Stimulated activated CD4-positive, alpha-beta T cell treated with anti-CD3 and anti-CD28 coated beads, Interleukin-4, amount 100 ng/mL, for 1 hour (primary cell): ENCODE data around the gene TPD52L1.

ENCODE experiments used
- DNase-seq: peaks from one replicate; pipeline ENCODE4 v3.0.0-alpha.2; 2020

TPD52L1 gene

GRCh38 chr6:125250511-125250910, 96.9 kb downstream of the TPD52L1 start:
- no peak for DNase-seq

- no peak for DNase-seq
These were observed 98.1 kb downstream of the TPD52L1 start for GRCh38 chr6:125251516-125252220.

- DNase-seq, result no peak
These were observed 99.3 kb downstream of the TPD52L1 start for GRCh38 chr6:125252891-125253290.

- DNase-seq, result no peak
These were observed 100.3 kb downstream of the TPD52L1 start for GRCh38 chr6:125253881-125254280.

- DNase-seq, result no peak
These were observed 100.7 kb downstream of the TPD52L1 start for GRCh38 chr6:125254321-125254720.

GRCh38 chr6:125255201-125255600, 101.6 kb downstream of the TPD52L1 start:
- no peak for DNase-seq

GRCh38 chr6:125257351-125257750, 103.8 kb downstream of the TPD52L1 start:
- no peak for DNase-seq

- DNase-seq, result no peak
These were observed 105.2 kb downstream of the TPD52L1 start for GRCh38 chr6:125258651-125259353.

- no peak for DNase-seq
These were observed 105.8 kb downstream of the TPD52L1 start for GRCh38 chr6:125259354-125259736.

GRCh38 chr6:125262016-125263013, 108.7 kb downstream of the TPD52L1 start:
- no peak for DNase-seq

- no peak for DNase-seq
These were observed 110.9 kb downstream of the TPD52L1 start for GRCh38 chr6:125264476-125264875.

- no peak for DNase-seq
These were observed 114.4 kb downstream of the TPD52L1 start for GRCh38 chr6:125267806-125268523.

GRCh38 chr6:125268765-125269164, 115.2 kb downstream of the TPD52L1 start:
- DNase-seq, result no peak

- no peak for DNase-seq
These were observed 115.9 kb downstream of the TPD52L1 start for GRCh38 chr6:125269328-125269985.

- no peak for DNase-seq
These were observed 116.8 kb downstream of the TPD52L1 start for GRCh38 chr6:125270380-125270779.

GRCh38 chr6:125271486-125272159, 118.0 kb downstream of the TPD52L1 start:
- no peak for DNase-seq

GRCh38 chr6:125273251-125273650, 119.7 kb downstream of the TPD52L1 start:
- no peak for DNase-seq

- DNase-seq, result no peak
These were observed 120.4 kb downstream of the TPD52L1 start for GRCh38 chr6:125273965-125274364.

- no peak for DNase-seq
These were observed 121.4 kb downstream of the TPD52L1 start for GRCh38 chr6:125274935-125275334.

- no peak for DNase-seq
These were observed 122.2 kb downstream of the TPD52L1 start for GRCh38 chr6:125275779-125276178.

GRCh38 chr6:125277838-125278237, 124.3 kb downstream of the TPD52L1 start:
- no peak for DNase-seq
